Measurements from ENCODE around the gene CES4A.
A peak's percentile ranks its signal among the peaks of the same experiment; 100 is the strongest.
"Not testable (repeated sequence)": the region's sequence is repeated elsewhere in the genome, so short reads cannot be mapped to it uniquely, and the experiment has no call there.

The CES4A gene

GRCh38 chr16:66993558-66993957 lies 5.2 kb downstream of the CES4A start:
- DNase-seq: not testable (repeated sequence)

- DNase-seq: no peak
Measured at GRCh38 chr16:66996324-66996982, 8.1 kb downstream of the CES4A start.

- no peak for DNase-seq
Measured at GRCh38 chr16:66996983-66997358, 8.6 kb downstream of the CES4A start.

- peak; percentile 46 for DNase-seq
Measured at GRCh38 chr16:67000384-67001351, 12.3 kb downstream of the CES4A start.

- no peak for DNase-seq
Measured at GRCh38 chr16:67001726-67002125, 13.3 kb downstream of the CES4A start.

GRCh38 chr16:67006930-67007658 lies 18.7 kb downstream of the CES4A start:
- DNase-seq: no peak

GRCh38 chr16:67009158-67009557 lies 20.8 kb downstream of the CES4A start:
- DNase-seq: no peak

- no peak for DNase-seq
Measured at GRCh38 chr16:67011274-67011673, 22.9 kb downstream of the CES4A start.

- DNase-seq: peak; percentile 20
Measured at GRCh38 chr16:67013233-67013822, 24.9 kb downstream of the CES4A start.

GRCh38 chr16:67013823-67014633 lies 25.6 kb downstream of the CES4A start:
- peak; percentile 60 for DNase-seq

- DNase-seq: no peak
Measured at GRCh38 chr16:67014634-67015312, 26.4 kb downstream of the CES4A start.

GRCh38 chr16:67015313-67015731 lies 26.9 kb downstream of the CES4A start:
- DNase-seq: no peak

GRCh38 chr16:67016143-67016542 lies 27.8 kb downstream of the CES4A start:
- no peak for DNase-seq

- DNase-seq: no peak
Measured at GRCh38 chr16:67016681-67017420, 28.5 kb downstream of the CES4A start.

GRCh38 chr16:67017421-67017750 lies 29.0 kb downstream of the CES4A start:
- DNase-seq: no peak

GRCh38 chr16:67017810-67018488 lies 29.6 kb downstream of the CES4A start:
- peak; percentile 91 for DNase-seq

- DNase-seq: no peak
Measured at GRCh38 chr16:67019171-67019570, 30.8 kb downstream of the CES4A start.

- no peak for DNase-seq
Measured at GRCh38 chr16:67021321-67021720, 32.9 kb downstream of the CES4A start.

- DNase-seq: no peak
Measured at GRCh38 chr16:67022531-67023214, 34.3 kb downstream of the CES4A start.

- DNase-seq: no peak
Measured at GRCh38 chr16:67023689-67024088, 35.3 kb downstream of the CES4A start.

Data from NCI-H1092 treated with DMSO at 0.1 percent for 48 hours (cell line).